SKM-1 treated with dmso at 0.1 percent for 144 hours (cell line): Measurements from ENCODE around the gene MPC1.
"Not testable (repeated sequence)": the region's sequence is repeated elsewhere in the genome, so short reads cannot be mapped to it uniquely, and the experiment has no call there.

Experiments
- DNase-seq: peaks from one replicate; lab custom pipeline; 2025; ENCODE audit not compliant: unreplicated experiment; lab: John Stamatoyannopoulos, UW

Gene MPC1

DNA sequence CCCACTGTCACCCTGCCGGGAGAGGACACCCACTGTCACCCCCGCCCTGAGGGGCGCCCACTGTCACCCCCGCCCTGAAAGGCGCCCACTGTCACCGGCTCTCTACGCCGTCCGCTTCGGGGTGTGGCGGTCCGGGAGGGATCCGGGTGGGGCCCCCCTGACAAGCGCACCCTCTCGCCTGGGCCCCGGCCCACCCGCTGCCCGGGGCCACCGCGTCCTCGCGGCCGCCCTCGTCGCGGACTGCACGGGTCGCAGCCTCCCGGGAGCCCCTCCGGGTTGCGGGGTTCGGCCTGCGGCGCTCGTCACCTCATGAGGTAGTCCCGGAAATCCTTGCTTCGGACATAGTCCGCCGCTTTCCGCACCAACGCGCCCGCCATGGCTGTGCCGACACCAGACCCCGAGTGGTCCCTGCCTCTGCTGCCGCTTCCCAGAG is 224 bp downstream of the MPC1 start:
- DNase-seq = no peak

DNA sequence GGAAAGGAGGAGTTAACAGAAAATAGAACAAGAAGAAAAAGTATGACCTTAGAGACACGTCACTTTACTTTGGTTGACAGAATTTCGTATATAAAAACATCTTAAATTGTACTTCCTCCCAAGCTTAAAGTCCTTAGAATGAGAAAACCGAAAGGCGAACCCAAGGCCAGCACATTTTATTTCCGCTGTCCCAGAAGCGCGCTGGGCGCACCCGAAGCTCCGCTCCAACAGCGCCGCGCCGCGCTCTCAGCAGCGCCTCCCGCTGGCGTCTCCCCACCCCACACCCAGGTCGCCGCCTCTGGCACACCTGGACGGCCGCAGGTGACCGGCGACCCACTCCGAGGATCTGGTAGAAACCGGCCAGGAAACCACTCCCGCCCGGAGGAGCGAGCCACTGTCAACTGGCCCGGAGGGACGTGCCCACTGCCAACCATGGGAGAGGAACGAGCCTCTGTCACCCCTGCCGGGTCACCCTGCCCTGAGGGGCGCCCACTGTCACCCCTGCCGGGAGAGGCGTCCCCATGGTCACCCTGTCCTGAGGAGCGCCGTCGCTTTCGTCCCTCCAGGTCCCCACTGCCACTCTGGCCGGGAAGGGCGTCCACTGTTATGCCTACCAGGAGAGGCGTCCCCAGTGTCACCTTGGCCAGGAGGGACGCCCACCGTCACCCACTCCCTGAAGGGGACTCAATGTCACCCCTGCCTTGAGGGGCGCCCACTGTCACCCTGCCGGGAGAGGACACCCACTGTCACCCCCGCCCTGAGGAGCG is 824 bp downstream of the MPC1 start:
- peak; percentile 62 for DNase-seq

DNA sequence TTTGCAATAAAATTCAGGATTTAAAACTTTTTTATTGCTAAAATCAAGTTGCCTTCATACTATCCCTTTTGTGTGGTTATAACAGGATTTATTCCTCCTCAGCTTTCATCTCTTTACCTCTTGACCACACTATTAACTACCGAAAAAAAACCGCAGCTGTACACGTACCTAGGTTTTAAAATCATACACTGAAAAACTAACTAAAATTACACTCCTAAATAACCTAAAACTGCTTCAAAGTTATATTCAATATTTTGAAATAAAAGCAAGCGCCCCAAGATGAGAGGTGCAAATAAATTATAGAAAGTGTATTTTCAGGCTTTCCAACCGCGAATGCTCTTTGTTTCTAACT is 1.4 kb downstream of the MPC1 start:
- DNase-seq = no peak

DNA sequence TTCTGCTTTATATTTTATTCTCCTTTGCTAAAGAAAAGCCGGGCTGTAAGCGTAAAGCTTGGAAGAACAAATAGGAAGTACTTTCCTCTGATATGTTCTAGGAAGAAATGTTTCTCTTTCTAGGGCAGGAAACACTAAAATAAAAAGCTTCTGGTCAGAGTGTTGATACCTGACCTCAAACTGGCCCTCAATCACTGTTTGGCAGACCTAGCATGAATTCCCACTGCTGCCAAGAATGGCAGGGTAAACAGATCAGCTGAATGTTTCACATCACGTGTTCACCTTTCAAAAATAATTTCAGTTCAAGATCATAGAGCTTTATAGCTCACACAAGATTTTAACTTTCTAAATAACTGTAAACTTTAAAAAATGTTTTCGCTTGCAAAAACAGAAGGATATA is 2.9 kb downstream of the MPC1 start:
- DNase-seq = no peak

DNA sequence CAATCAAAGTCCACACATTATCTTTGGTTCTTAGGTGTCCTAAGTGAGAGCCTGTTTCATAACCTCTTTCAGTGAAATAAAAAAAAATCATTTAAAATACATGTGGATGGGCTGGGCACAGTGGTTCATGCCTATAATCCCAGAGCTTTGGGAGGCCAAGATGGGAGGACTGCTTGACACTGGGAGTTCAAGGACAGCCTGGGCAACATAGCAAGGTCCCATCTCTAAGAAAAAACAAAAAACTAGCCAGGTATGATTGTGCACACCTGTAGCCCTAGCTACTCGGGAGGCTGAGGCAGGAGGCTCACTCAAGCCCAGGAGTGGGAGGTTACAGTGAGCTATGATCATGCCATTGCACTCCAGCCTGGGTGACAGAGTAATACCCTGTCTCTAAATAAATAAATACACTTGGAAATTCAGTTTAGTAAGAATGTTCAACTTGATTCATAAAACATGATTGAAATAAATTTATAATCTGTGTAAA is 3.6 kb downstream of the MPC1 start:
- DNase-seq = no peak

DNA sequence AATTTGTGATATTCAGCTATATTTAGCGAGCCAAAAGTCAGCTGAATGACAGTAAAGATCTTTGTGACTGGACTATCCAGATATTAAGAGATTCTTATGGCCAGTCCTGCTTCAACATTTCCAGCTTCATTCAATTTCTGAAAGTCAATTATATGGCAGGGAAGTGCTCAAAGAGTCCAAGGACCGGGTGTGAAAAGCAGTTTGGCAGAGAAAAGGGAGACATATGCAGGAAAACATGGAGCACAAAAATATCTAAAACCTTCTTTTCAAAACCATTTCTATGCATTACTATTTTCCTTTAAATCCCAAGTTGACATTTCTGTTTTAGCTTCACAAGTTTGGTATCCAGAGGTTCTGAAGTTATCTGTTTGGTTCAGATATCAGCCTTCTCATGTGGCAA is 5.0 kb downstream of the MPC1 start:
- no peak for DNase-seq

DNA sequence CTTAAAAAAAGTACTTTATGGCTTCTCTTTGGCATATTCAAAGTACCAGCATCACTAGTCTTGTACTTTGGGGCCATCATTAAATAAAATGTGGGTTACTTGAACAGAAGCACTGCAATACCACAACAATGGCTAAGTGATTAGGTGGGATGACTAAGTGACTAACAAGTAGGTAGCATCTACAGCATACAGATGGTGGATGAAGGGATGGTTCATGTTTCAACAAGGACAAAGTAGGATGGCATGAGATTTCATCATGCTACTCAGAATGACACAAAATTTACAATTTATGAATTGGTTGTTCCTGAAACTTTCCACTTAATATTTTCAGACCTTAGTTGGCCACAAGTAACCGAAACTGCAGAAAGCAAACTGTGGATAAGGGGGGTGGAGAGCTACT is 7.7 kb downstream of the MPC1 start:
- DNase-seq = no peak

DNA sequence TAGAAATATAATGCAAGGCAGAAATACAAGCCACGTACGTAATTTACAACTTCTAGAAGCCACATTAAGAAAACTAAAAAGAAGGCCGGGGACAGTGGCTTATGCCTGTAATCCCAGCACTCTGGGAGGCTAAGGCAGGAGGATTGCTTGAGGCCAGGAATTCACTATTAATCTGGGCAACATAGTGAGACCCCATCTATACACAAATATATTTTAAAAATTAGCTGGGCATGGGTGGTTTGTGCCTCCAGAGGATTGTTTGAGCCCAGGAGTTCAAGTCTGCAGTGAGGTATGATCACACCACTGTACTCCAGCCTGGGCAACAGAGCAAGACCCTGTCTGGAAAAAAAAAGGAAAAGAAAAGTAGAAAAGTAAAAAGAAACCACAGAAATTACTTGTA is 12.3 kb downstream of the MPC1 start:
- no peak for DNase-seq

DNA sequence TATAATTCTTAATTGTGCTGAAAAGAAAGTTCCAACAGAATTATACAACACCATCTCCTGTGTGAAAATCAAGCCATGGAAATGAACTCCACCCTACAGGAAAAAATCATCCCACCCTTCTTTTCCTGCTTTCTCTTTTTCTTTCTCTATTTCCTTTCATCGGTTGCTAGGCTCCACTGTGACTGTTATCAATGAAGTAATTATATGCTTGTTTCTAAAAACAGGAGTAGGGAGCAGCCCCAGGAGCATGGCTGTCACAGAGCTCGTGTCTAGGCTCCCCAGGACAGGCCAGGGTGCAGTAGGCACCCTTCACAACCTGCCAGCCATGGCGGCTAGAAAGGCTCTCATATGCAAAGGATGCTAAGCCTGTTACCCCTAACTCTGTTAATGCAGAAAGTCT is 13.0 kb downstream of the MPC1 start:
- no peak for DNase-seq

DNA sequence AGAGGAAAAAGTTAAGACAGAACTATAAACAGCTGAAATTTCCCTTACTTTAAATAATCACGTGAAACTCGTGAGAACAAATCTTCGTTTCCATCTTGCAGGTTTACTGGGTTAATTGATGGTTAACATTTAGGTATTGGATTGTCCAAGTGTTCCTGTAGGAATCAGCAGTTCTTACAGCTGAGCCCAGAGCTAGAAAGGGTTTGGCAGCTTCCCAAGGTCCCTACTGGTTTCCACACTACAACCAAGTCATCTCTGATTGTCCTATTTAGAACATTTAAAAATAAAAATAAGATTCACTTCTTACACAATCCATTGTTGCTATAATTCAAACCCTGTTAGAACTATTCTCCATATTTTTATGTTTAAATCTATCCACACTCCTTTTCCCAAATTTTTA is 15.8 kb downstream of the MPC1 start:
- DNase-seq = no peak

DNA sequence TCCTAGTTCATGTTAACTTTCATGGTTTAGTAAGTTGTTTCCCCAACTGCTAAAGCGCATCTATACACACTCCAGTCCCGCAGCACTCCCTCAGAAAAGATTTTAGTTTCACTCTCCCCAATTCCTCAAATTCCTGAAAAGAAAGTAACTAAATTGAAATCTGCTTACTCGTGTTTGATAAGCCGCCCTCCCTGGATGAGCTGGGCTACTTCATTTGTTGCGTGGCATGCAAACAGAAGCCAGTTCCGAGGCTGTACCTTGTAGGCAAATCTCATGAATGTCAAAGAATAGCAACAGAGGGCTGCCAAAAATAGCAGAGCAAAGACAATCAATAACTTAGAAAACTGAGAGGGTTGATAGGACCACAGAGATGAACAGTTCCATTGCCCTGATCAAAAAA is 16.9 kb downstream of the MPC1 start:
- no peak for DNase-seq

DNA sequence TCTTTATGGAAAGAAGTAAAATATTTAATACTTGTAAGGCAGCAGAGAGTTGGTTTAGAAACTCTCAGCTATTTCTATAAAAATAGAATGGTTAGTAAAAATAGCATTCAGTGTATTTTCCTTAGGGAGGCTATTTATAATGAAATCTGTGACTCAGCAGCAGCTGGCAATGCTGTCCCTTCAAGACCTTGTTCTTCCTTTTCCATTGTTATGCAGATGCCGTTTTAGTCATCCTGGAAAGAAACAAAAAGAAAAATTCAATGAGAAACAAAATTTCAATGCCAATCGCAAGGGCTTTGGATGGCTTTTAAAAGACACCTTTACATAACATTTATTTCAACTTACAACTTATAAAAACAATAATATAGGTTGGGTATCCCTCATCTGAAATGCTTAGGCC is 17.5 kb downstream of the MPC1 start:
- no peak for DNase-seq

DNA sequence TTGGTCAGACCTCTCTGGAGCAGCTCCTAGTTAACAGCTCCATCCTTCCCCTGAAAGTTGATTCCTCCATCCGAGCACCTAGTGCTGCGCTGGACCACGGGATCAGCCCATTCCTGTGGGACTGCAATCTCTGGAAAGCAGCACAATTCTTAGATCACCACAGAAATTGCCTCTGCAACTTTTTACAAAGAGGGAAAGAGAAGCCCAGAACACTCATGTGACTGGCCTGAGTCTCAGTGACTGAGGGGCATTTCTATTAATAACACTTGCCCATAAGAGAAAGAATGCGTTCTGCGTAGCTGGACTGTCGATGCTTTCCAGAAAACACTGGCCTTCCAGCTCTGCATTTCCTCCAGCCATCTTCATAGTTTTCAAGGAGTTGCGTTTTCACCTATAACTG is 18.3 kb downstream of the MPC1 start:
- DNase-seq = no peak

DNA sequence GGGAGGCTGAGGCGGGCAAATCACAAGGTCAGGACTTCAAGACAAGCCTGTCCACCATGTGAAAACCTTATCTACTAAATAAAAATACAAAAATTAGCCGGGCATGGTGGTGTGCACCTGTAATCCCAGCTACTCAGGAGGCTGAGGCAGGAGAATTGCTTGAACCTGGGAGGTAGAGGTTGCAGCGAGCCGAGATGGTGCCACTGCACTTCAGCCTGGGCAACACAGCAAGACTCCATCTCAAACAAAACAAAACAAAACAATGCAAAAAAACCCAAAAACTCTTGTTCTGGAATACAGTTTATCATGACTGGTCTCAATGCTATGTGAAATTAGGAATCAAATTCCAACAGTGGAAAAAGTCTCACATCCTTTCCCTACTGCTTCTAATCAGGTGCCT is 20.3 kb downstream of the MPC1 start:
- not testable (repeated sequence) for DNase-seq

DNA sequence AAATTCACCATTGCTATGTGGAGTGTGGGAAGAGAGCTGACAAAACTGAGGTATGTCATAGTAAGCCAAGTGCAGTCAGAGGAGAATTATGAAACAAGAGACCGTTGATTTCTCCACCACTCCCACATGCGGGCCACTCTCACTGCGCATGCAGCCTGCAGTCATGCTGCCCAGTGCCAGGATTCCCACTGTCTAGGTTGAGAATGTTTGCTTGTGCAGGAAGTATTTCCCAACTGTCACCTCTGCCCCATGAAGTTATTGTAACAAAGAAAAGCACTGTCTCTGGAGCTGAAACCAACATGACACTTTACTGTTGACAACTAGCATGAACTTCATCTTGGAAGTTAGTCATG is 21.7 kb downstream of the MPC1 start:
- DNase-seq = peak; percentile 90

DNA sequence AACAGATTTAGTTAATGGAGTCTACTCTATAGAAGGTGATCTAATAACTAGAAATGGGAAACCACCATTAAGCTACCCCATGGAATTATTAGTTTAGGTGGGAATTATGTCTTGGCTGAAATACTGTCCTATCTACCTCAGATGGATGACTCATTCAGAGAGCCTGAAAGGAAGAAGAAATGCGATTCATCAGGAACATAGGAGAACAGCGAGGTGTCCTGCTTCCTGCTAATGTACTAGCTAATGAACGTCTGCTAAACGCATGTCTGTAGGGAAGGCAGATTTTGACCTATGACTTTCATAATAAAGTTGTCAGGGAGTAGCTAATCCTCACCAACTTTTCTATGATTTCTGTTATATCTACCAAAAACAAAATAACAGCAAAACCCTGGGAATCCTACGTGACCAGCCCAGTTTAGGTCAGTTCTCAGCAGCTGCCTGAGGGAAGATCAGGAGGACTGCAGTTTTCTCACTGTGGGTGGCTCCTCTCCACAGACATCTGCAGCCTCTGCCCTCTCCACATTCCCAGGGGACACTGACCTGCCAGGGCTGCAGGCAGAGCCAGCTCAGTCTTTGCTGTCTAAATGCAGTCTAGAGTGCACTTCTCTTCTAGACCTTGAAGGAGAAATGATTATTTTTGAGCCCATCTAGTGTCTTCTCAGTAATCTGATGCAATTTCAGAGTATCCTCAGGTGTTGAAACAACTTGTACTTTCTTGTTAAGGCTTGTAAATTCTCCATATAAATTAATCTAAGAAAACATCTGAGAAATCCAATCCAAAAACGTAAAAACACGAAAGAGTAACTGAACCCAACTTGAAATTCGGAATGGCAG is 22.3 kb downstream of the MPC1 start:
- peak; percentile 75 for DNase-seq

DNA sequence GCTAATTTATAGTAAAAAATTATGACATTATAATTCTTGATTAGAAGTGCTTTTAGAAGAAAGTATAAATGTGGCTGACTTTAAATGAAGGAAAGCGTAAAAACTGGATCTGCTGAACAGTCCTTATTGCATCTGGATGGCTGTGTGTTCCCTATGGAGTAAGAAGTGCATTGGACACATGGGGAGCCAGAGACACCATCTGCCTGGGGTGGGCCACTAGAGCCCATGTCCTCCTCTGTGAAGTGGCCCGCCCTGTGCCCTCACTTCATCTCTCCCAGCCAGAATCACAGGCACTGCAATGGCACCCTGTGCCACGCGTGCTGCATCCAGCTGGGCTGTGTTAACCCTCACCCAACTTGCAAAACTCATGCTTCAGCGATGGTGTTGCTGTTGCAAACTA is 27.2 kb downstream of the MPC1 start:
- DNase-seq = no peak

DNA sequence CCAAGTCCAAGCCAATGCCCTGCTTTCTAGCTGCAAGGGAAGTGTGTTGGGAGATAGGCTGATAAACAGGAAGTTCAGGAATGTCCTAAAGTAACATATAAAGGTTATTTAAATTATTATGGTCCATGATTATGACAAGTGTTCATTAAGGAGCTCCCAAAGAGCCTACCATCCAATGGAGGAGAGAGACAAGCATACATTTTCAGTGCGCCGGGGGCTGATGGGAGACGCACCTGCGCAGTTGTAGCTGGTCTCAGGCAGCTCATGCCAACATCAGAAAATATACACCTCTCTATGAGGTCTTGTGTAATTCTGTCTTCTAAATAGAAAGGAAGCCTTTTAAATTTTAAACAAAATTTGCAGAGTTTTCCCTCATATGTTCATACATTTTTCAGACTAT is 27.8 kb downstream of the MPC1 start:
- no peak for DNase-seq

DNA sequence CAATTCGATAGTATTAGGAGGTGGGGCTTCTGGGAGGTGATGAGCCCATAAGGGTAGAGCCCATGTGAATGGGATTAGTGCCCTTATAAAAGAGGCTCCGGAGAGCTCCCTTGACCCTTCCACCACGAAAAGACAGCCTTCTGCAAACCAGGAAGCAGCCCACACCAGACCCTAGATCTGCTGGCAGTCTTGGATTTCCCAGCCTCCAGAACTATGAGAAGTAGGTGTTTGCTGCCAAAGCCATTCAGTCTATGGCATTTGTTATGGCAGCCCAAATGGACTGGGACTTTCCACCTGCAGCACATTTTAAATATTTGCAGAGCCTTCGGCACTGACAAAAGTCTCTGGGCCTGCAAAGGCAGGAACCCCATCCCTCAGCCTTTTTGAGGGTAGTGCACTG is 28.6 kb downstream of the MPC1 start:
- no peak for DNase-seq

DNA sequence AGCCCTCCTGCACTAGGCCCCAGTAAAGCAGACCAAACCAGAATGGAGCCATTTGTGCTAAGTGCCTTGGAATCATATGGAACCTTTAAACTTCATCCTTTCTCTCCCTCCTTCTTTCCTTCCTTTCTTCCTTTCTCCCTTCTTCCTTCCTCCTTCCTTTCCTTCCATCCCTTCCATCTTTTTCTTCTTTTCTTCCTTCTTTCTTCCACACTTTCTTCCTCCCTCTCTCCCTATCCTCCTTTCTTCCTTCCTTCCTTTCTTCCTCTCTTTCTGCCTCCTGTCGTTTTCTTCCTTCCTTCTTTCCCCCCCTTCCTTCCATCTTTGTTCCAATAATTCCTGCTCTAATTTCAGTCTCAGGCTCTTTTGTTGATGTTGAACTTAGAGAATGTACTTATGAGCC is 29.2 kb downstream of the MPC1 start:
- DNase-seq = no peak

DNA sequence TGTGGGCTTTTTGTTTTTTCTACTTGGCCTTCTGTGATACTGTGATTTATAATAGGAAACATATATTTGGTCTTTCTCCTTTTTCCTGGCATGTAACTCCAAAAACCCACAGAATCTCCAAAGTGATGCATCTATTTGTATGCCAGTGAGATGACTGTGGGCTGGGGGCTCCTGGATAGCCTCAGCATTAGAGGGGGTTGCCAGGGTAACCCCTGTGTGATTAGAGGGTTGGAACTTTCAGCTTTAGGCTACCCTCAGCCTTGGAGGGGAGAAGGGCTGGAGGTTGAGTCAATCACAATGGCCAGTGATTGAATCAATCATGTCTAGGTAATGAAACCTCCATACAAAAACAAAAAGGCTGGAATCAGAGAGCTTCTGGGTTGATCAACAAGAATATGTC is 29.8 kb downstream of the MPC1 start:
- DNase-seq = no peak

DNA sequence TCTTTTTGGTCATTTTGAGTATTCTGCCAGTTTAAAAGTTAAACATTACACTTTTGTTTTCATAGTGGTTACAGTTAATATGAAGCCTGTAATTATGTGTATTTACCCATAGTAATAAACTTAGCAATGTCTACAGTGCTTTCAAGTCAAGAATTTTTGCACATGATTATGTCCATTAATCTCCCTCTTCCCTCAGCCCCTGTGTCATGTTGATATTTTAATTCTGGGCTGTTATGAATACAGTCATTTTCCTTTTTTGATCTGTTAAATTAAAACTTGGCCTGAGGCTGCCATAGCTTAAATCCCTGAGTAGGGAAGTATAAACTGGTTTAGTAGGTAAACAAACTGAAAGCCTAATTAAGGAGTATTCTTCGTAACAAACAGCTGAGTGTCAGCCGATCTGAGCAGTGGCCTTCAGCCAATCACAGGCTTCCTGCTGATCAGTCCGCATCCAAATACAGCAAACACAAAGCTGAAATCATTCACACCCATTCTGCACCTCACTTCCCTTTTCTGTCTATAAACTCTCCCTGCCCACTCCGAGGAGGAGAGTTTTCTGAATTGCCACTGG is 30.9 kb downstream of the MPC1 start:
- peak; percentile 26 for DNase-seq
